WTC11 (cell line): ENCODE results near the gene SERPINB6. TPM values are rescaled to one million over a fixed set of nuclear protein-coding genes. Genes with fewer than 3 reads are reported as not detected.

Experiments
- GABPB1 ChIP-seq: sonication (generic); formaldehyde crosslinking; IDR thresholded peaks from 2 replicates; pipeline ENCODE4 v1.8.1; 2023; ENCODE audit warnings: mild to moderate bottlenecking, missing genetic modification reagents
- GTF2I ChIP-seq: fragments of 250-450 bp; sonication (Bioruptor Pico); conservative IDR thresholded peaks from 2 replicates; pipeline ENCODE4 v1.4.0; 2021; ENCODE audit warnings: mild to moderate bottlenecking
- HMGXB4 ChIP-seq: sonication (generic); formaldehyde crosslinking; IDR thresholded peaks from 2 replicates; pipeline ENCODE4 v1.8.1; 2023; ENCODE audit warnings: mild to moderate bottlenecking, moderate library complexity, missing genetic modification reagents
- JAZF1 ChIP-seq: fragments of 250-450 bp; sonication (Bioruptor Pico); IDR thresholded peaks from 2 replicates; pipeline ENCODE4 v1.9.0; 2021; ENCODE audit warnings: moderate library complexity, mild to moderate bottlenecking, inconsistent platforms
- OVOL2 ChIP-seq: fragments of 250-450 bp; sonication (Bioruptor Pico); IDR thresholded peaks from 2 replicates; pipeline ENCODE4 v1.9.0; 2021; ENCODE audit warnings: mild to moderate bottlenecking, borderline replicate concordance
- SOX15 ChIP-seq: fragments of 250-450 bp; sonication (Bioruptor Pico); IDR thresholded peaks from 2 replicates; pipeline ENCODE4 v1.9.0; 2021; ENCODE audit warnings: mild to moderate bottlenecking
- TEAD1 ChIP-seq: sonication (generic); formaldehyde crosslinking; IDR thresholded peaks from 2 replicates; pipeline ENCODE4 v1.8.0; 2022; ENCODE audit warnings: mild to moderate bottlenecking, missing genetic modification reagents
- ZBTB21 ChIP-seq: sonication (generic); formaldehyde crosslinking; IDR thresholded peaks from 2 replicates; pipeline ENCODE4 v1.8.1; 2023; ENCODE audit warnings: mild to moderate bottlenecking, missing genetic modification reagents, borderline replicate concordance
- ZNF263 ChIP-seq: sonication (generic); formaldehyde crosslinking; IDR thresholded peaks from 2 replicates; pipeline ENCODE4 v1.8.1; 2022; ENCODE audit warnings: low read depth, mild to moderate bottlenecking, moderate library complexity, missing genetic modification reagents
- ZNF317 ChIP-seq: sonication (generic); formaldehyde crosslinking; IDR thresholded peaks from 2 replicates; pipeline ENCODE4 v1.8.1; 2023; ENCODE audit warnings: low read depth, mild to moderate bottlenecking, moderate library complexity, missing genetic modification reagents, borderline replicate concordance
- ZNF423 ChIP-seq: fragments of 250-450 bp; sonication (Bioruptor Pico); IDR thresholded peaks from 2 replicates; pipeline ENCODE4 v2.1.2; 2022; ENCODE audit warnings: mild to moderate bottlenecking, moderate library complexity
- total RNA-seq: library from RNA; stranded (reverse); gene quantifications from 3 replicates; pipeline ENCODE4 v1.2.3, GENCODE V29; 2021
- TF ChIP-seq, protein P1 (sequence below): fragments of 250-450 bp; sonication (Bioruptor Pico); conservative IDR thresholded peaks from 2 replicates; pipeline ENCODE4 v1.9.0; 2021; ENCODE audit warnings: mild to moderate bottlenecking
- TF ChIP-seq, protein P2 (sequence below): sonication (generic); formaldehyde crosslinking; IDR thresholded peaks from 2 replicates; pipeline ENCODE4 v1.8.0; 2022; ENCODE audit warnings: mild to moderate bottlenecking, missing genetic modification reagents
- TF ChIP-seq, protein P3 (sequence below): sonication (generic); formaldehyde crosslinking; IDR thresholded peaks from 2 replicates; pipeline ENCODE4 v1.8.0; 2022; ENCODE audit warnings: missing genetic modification reagents
- TF ChIP-seq, protein P4 (sequence below): fragments of 200-600 bp; IDR thresholded peaks from 2 replicates; pipeline ENCODE4 v1.8.0; 2022; ENCODE audit warnings: antibody characterized with exemption
- TF ChIP-seq, protein P5 (sequence below): fragments of 250-450 bp; sonication (Bioruptor Pico); IDR thresholded peaks from 2 replicates; pipeline ENCODE4 v1.9.0; 2021; ENCODE audit warnings: mild to moderate bottlenecking, borderline replicate concordance

SERPINB6 gene
- total RNA-seq, 1 experiment from 2014 or later, result 28.0 TPM

- TF ChIP-seq, protein P1, sequence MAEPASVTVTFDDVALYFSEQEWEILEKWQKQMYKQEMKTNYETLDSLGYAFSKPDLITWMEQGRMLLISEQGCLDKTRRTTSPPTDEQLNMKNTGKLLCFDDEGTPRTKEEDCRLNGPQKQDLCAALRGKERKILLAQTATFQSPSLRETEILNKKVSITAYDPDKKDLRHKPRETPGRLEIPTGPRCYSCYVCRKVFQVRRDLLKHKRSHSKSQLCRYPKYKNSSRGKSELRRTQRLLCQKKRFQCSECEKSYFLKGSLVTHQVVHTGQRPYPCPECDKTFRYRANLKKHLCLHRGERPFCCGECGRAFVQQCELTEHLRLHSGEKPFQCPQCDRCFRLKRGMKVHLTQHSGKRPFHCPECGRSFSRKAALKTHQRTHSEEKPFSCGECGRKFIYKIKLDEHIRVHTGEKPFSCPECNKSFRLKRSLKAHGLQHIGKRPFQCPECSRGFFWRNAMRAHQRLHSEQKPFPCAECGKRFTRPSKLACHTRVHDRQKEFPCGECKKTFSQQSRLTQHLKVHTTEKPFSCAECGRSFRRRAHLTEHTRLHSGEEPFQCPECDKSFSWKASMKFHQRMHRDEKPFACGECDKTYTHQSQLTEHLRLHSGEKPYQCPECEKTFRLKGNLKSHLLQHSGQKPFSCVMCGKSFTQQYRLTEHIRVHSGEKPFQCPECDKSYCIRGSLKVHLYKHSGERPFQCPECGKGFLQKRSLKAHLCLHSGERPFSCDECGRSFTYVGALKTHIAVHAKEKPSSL (CRISPR knock-in tag), result no peak
- TF ChIP-seq, protein P2, sequence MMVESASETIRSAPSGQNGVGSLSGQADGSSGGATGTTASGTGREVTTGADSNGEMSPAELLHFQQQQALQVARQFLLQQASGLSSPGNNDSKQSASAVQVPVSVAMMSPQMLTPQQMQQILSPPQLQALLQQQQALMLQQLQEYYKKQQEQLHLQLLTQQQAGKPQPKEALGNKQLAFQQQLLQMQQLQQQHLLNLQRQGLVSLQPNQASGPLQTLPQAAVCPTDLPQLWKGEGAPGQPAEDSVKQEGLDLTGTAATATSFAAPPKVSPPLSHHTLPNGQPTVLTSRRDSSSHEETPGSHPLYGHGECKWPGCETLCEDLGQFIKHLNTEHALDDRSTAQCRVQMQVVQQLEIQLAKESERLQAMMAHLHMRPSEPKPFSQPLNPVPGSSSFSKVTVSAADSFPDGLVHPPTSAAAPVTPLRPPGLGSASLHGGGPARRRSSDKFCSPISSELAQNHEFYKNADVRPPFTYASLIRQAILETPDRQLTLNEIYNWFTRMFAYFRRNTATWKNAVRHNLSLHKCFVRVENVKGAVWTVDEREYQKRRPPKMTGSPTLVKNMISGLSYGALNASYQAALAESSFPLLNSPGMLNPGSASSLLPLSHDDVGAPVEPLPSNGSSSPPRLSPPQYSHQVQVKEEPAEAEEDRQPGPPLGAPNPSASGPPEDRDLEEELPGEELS (CRISPR knock-in tag), result peak; percentile 33; the same call in 1 of the 2 replicates
- TF ChIP-seq ZNF263 (CRISPR knock-in tag), result peak; percentile 100
- TF ChIP-seq ZNF317, result peak; percentile 56; the same call in 1 of the 2 replicates
- peak; percentile 46; the same call in 1 of the 2 replicates for TF ChIP-seq GABPB1 (CRISPR knock-in tag)
- TF ChIP-seq, protein P3, sequence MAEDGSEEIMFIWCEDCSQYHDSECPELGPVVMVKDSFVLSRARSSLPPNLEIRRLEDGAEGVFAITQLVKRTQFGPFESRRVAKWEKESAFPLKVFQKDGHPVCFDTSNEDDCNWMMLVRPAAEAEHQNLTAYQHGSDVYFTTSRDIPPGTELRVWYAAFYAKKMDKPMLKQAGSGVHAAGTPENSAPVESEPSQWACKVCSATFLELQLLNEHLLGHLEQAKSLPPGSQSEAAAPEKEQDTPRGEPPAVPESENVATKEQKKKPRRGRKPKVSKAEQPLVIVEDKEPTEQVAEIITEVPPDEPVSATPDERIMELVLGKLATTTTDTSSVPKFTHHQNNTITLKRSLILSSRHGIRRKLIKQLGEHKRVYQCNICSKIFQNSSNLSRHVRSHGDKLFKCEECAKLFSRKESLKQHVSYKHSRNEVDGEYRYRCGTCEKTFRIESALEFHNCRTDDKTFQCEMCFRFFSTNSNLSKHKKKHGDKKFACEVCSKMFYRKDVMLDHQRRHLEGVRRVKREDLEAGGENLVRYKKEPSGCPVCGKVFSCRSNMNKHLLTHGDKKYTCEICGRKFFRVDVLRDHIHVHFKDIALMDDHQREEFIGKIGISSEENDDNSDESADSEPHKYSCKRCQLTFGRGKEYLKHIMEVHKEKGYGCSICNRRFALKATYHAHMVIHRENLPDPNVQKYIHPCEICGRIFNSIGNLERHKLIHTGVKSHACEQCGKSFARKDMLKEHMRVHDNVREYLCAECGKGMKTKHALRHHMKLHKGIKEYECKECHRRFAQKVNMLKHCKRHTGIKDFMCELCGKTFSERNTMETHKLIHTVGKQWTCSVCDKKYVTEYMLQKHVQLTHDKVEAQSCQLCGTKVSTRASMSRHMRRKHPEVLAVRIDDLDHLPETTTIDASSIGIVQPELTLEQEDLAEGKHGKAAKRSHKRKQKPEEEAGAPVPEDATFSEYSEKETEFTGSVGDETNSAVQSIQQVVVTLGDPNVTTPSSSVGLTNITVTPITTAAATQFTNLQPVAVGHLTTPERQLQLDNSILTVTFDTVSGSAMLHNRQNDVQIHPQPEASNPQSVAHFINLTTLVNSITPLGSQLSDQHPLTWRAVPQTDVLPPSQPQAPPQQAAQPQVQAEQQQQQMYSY (CRISPR knock-in tag), result 0 out of 2 replicates have a peak, but pooled peaks have one; percentile 5
- peak; percentile 54 for TF ChIP-seq TEAD1 (CRISPR knock-in tag)
- TF ChIP-seq HMGXB4, result peak; percentile 97; the same call in 1 of the 2 replicates
- no peak for TF ChIP-seq JAZF1 (CRISPR knock-in tag)
- TF ChIP-seq SOX15, result no peak
- no peak for TF ChIP-seq OVOL2 (CRISPR knock-in tag)
- peak; percentile 80 for TF ChIP-seq ZNF423 (CRISPR knock-in tag)
- TF ChIP-seq, protein P4, sequence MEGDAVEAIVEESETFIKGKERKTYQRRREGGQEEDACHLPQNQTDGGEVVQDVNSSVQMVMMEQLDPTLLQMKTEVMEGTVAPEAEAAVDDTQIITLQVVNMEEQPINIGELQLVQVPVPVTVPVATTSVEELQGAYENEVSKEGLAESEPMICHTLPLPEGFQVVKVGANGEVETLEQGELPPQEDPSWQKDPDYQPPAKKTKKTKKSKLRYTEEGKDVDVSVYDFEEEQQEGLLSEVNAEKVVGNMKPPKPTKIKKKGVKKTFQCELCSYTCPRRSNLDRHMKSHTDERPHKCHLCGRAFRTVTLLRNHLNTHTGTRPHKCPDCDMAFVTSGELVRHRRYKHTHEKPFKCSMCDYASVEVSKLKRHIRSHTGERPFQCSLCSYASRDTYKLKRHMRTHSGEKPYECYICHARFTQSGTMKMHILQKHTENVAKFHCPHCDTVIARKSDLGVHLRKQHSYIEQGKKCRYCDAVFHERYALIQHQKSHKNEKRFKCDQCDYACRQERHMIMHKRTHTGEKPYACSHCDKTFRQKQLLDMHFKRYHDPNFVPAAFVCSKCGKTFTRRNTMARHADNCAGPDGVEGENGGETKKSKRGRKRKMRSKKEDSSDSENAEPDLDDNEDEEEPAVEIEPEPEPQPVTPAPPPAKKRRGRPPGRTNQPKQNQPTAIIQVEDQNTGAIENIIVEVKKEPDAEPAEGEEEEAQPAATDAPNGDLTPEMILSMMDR, result peak; percentile 43; the same call in 1 of the 2 replicates
- TF ChIP-seq, protein P5, sequence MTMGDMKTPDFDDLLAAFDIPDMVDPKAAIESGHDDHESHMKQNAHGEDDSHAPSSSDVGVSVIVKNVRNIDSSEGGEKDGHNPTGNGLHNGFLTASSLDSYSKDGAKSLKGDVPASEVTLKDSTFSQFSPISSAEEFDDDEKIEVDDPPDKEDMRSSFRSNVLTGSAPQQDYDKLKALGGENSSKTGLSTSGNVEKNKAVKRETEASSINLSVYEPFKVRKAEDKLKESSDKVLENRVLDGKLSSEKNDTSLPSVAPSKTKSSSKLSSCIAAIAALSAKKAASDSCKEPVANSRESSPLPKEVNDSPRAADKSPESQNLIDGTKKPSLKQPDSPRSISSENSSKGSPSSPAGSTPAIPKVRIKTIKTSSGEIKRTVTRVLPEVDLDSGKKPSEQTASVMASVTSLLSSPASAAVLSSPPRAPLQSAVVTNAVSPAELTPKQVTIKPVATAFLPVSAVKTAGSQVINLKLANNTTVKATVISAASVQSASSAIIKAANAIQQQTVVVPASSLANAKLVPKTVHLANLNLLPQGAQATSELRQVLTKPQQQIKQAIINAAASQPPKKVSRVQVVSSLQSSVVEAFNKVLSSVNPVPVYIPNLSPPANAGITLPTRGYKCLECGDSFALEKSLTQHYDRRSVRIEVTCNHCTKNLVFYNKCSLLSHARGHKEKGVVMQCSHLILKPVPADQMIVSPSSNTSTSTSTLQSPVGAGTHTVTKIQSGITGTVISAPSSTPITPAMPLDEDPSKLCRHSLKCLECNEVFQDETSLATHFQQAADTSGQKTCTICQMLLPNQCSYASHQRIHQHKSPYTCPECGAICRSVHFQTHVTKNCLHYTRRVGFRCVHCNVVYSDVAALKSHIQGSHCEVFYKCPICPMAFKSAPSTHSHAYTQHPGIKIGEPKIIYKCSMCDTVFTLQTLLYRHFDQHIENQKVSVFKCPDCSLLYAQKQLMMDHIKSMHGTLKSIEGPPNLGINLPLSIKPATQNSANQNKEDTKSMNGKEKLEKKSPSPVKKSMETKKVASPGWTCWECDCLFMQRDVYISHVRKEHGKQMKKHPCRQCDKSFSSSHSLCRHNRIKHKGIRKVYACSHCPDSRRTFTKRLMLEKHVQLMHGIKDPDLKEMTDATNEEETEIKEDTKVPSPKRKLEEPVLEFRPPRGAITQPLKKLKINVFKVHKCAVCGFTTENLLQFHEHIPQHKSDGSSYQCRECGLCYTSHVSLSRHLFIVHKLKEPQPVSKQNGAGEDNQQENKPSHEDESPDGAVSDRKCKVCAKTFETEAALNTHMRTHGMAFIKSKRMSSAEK, result no peak
- TF ChIP-seq GTF2I (CRISPR knock-in tag), result 0 out of 2 replicates have a peak, but pooled peaks have one; percentile 38
- no peak for TF ChIP-seq ZBTB21 (CRISPR knock-in tag)
These were observed 17.3 kb upstream of the SERPINB6 start (continued) for GRCh38 chr6:2988426-2989331.
